Omental fat pad (tissue), 4 donors: Measurements from ENCODE around the gene UGT1A7. TPM values are rescaled to one million over a fixed set of nuclear protein-coding genes. Genes with fewer than 3 reads are reported as not detected.
"Not testable (repeated sequence)": the region's sequence is repeated elsewhere in the genome, so short reads cannot be mapped to it uniquely, and the experiment has no call there.

Experiments
- ATAC-seq: fragments of 150-250 bp; one replicate; pipeline ENCODE4 v1.9.1; 2016; ENCODE audit warnings: mild to moderate bottlenecking, moderate library complexity; ENCODE audit not compliant: low FRiP score
- DNase-seq: peaks from one replicate; pipeline ENCODE4 v3.0.0-alpha.2; 2019; ENCODE audit warnings: low spot score
- CTCF ChIP-seq, 3 donors: fragments of 450-650 bp; IDR thresholded peaks; one replicate each; pipeline ENCODE4 v1.5.1; 2016 to 2017; ENCODE audit warnings: antibody characterized with exemption in 3 of 3, mild to moderate bottlenecking in 3 of 3, moderate library complexity in 2 of 3
- total RNA-seq, 4 donors: library from RNA; depleted of rRNA; stranded (reverse); fragments of >200 nt; gene quantifications; one replicate each; pipeline ENCODE4 v1.1.0, GENCODE V29; 2016

UGT1A7 gene
- total RNA-seq, 4 donors from 2014 or later: not detected

- ATAC-seq: no peak
- no peak for TF ChIP-seq CTCF (IDR thresholded peaks at IDR 0.05)
Observed at GRCh38 chr2:233654501-233654900, 27.2 kb upstream of the UGT1A7 start.

GRCh38 chr2:233655043-233655442, 26.7 kb upstream of the UGT1A7 start:
- DNase-seq (no peak), ATAC-seq (no peak)
- TF ChIP-seq CTCF (IDR thresholded peaks at IDR 0.05): no peak

More at GRCh38 chr2:233654501-233654900, 27.2 kb upstream of the UGT1A7 start:
- no peak for DNase-seq

- ATAC-seq, DNase-seq: not testable (repeated sequence)
Observed at GRCh38 chr2:233655943-233656342, 25.8 kb upstream of the UGT1A7 start.

GRCh38 chr2:233656443-233656842, 25.3 kb upstream of the UGT1A7 start:
- DNase-seq (no peak), ATAC-seq (no peak)
- TF ChIP-seq CTCF (IDR thresholded peaks at IDR 0.05): no peak

GRCh38 chr2:233658610-233659009, 23.1 kb upstream of the UGT1A7 start:
- no peak for TF ChIP-seq CTCF (IDR thresholded peaks at IDR 0.05)
- ATAC-seq: no peak
- DNase-seq: no peak

DNA sequence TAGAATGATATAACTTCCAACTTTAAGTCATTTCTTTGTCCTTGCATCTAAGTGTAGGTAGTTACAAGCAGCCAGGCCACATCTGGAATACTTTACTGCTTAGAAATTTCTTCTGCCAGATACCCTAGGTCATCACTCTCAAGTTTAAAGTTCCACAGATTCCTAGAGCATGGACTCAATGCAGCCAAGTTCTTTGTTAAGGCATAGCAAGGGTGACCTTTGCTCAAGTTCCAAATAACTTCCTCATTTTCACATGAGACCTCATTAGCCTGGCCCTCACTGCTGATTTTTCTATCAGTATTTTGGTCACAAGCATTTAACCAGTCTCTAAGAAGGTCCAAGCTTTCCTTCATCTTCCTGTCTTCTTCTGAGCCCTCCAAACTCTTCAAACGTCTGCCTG, 17.8 kb upstream of the UGT1A7 start:
- DNase-seq: no peak
- no peak for ATAC-seq
- TF ChIP-seq CTCF (IDR thresholded peaks at IDR 0.05): no peak

- ATAC-seq (no peak), DNase-seq (no peak)
- no peak for TF ChIP-seq CTCF (IDR thresholded peaks at IDR 0.05)
Observed at GRCh38 chr2:233668605-233669260, 13.0 kb upstream of the UGT1A7 start.
